ENCODE data around the gene ANKRD28.
"Not testable (repeated sequence)": the region's sequence is repeated elsewhere in the genome, so short reads cannot be mapped to it uniquely, and the experiment has no call there.

Gene ANKRD28

DNA sequence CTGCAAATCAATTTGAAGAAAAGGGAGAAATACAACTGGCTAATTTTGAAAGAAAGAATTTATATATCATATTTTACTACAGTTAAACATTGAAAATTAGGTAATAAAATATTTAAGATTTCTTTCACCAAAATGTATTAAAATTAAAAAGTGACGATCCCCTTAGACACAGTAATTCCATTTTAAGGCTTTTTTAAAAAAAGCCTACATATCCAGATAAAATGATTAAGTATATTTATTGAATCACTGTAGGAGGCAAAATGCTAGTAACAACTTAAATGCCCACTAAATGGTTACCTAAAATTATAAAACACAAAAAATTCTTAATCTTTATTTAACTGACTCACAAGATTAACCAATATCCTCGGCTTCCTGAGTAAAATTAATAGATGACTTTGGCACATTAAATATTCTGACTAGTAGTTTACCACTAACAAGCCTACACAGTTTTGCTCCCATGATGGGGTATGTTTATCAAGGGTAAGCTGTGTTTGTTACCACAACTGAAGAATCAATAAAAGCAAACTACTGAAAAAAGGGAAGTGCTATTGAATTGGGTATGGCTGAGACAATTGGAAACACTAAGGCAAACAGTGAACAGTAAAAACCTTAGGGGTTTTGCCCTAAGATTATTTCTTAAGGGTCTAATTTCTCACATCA, 28.4 kb downstream of the ANKRD28 start:
- no peak for DNase-seq (ENCODE audit: low spot score)

DNA sequence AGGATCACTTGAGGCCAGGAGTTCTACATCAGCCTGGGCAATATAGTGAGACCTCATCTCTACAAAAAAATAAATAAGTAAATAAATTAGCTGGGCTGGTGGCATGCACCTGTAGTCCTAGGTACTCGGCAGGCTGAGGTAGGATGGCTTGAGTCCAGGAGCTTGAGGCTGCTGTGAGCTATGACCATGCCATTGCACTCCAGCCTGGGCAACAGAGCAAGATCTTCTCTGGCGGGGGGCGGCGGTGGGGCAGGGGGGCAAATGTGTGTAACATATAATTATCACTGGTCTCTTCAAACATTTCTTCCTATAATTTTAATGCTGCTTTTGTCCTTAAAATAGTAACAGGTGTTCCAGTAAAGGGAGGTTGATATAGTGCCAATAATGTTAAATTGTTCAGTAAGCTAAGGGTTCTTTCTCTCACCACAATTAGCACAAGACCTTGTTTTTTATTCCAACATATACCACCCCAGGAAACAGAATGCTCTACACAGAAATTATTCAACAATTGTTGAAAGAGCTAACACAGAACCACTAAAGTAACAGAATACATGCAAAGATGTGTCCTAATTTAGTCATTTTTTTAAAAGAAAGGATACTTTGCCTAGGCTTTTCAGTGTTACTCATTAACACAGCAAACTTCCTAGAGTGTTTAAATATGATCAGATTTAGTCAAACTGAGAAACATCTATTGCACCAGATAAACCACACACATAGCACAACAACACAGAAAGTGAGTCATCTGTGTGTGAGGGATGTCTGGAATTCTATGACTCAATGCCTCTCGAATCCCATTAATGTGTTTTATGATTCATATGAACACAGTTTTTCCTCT, 29.1 kb downstream of the ANKRD28 start:
- peak; percentile 83 for DNase-seq (ENCODE audit: low spot score)

- DNase-seq (ENCODE audit: low spot score), result no peak
Observed at GRCh38 chr3:15766406-15766805, 31.4 kb downstream of the ANKRD28 start.

- DNase-seq (ENCODE audit: low spot score), result no peak
Observed at GRCh38 chr3:15758295-15758694, 39.5 kb downstream of the ANKRD28 start.

DNA sequence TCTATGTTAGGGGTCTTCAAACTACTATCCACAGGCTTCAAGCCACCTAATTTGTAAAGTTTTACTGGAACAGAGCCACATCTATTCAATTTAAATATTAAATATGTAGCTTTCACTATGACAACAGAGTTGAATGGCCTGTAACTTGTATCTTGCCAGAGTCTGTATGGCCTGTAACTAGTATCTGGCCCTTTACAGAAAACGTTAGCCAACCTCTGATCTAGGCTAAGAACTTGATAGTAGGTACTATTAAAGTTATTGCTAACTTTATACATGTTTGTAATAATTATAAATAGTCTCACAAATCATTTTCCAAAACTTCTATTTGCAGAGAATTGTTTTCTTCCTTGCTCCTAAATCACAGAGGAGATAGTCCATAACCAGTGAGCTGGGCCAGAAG, 40.0 kb downstream of the ANKRD28 start:
- DNase-seq (ENCODE audit: low spot score), result no peak

- DNase-seq (ENCODE audit: low spot score), result no peak
Observed at GRCh38 chr3:15756505-15756904, 41.3 kb downstream of the ANKRD28 start.

DNA sequence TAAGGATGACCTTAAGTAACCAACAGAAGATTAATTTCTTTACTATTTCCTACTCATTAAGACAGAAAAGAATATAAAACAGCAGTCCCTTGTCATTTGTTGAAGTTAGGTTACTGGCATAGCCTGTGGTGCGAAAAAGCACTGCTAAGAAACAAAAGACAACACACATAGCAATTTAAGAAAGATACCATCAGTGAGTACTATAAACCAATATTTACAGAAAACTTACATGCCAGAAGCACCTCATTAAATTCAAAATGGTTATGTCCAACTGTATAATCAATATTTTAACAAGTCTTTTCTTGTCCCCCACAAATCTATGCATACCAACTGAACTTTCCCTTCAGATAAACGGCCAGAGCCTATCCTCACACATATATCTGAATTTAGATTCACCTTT, 42.0 kb downstream of the ANKRD28 start:
- DNase-seq (ENCODE audit: low spot score), result no peak

DNA sequence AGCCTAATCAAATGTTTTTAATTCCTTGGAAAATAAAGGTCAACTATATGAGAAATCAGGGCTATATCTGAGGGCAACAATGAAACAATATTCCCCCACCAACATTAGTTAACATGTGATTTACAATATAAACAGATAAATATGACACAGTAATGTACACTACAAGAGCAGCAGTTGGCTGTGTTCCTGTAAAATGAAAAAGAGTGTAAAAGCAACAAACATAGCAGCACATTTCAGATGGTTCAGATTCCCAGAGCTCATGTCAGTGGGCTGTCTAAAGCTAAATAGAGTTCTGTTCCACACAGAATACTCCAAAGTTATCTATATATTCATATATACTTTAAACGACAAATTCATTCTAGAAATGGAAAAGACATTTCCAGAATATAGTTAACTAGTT, 42.6 kb downstream of the ANKRD28 start:
- no peak for DNase-seq (ENCODE audit: low spot score)

GRCh38 chr3:15754047-15754446, 43.7 kb downstream of the ANKRD28 start:
- DNase-seq (ENCODE audit: low spot score), result no peak

DNA sequence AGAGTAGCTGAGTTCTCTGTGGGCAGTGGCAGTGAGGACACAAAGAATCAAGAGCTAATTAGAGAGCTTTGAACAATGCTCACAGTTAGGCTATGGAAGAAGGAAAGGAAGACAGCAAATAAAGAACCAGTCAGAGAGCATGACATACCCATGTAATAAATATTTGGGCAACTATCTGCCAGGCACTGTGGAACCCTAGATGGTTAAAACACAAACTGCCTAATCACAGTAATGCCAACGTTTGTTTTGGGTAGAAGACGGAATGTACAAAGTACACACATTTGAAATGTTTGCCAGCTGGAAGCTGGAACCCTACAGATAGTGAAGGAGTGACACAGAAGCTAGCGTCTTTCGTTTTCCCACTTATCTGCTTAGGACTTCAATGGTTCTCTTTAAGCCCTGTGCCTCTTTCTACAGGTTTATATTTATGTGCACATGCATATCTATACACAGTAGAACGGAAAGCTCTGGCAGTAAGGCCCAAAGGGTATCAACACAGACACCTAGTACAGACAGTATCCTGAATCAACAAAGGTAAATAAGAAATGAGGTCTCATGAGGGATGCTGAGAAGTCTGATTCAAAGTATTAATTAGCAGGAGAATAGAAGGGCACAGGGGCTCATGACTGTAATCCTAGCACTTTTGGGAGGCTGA, 44.6 kb downstream of the ANKRD28 start:
- no peak for DNase-seq (ENCODE audit: low spot score)

GRCh38 chr3:15750879-15751278, 46.9 kb downstream of the ANKRD28 start:
- DNase-seq (ENCODE audit: low spot score), result no peak

- no peak for DNase-seq (ENCODE audit: low spot score)
Observed at GRCh38 chr3:15750143-15750542, 47.6 kb downstream of the ANKRD28 start.

GRCh38 chr3:15745896-15746295, 51.9 kb downstream of the ANKRD28 start:
- DNase-seq (ENCODE audit: low spot score), result not testable (repeated sequence)

DNA sequence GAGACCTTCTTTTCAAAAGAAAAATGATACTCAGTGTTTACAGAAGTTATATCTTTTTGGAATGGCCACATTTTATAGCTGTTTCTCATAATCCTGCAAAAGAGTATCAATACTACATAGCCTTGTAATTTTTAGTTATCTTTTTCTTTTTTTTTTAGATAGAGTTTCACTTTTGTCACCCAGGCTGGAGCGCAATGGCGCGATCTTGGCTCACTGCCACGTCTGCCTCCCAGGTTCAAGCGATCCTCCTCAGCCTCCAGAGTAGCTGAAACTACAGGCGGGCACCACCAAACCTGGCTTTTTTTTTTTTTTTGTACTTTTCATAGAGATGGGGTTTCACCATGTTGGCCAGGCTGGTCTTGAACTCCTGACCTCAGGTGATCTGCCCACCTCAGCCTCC, 53.6 kb downstream of the ANKRD28 start:
- DNase-seq (ENCODE audit: low spot score), result no peak

- no peak for DNase-seq (ENCODE audit: low spot score)
Observed at GRCh38 chr3:15743587-15744009, 54.2 kb downstream of the ANKRD28 start.

DNA sequence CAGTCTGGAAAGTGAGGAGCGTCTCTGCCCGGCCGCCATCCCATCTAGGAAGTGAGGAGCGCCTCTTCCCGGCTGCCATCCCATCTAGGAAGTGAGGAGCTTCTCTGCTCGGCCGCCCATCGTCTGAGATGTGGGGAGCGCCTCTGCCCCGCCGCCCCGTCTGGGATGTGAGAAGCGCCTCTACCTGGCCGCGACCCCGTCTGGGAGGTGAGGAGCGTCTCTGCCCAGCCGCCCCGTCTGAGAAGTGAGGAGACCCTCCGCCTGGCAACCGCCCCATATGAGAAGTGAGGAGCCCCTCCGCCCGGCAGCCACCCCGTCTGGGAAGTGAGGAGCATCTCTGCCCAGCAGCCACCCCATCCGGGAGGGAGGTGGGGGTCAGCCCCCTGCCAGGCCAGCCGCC, 55.5 kb downstream of the ANKRD28 start:
- DNase-seq (ENCODE audit: low spot score), result not testable (repeated sequence)

- not testable (repeated sequence) for DNase-seq (ENCODE audit: low spot score)
Observed at GRCh38 chr3:15738616-15739005, 59.2 kb downstream of the ANKRD28 start.

- no peak for DNase-seq (ENCODE audit: low spot score)
Observed at GRCh38 chr3:15731024-15731423, 66.8 kb downstream of the ANKRD28 start.

DNA sequence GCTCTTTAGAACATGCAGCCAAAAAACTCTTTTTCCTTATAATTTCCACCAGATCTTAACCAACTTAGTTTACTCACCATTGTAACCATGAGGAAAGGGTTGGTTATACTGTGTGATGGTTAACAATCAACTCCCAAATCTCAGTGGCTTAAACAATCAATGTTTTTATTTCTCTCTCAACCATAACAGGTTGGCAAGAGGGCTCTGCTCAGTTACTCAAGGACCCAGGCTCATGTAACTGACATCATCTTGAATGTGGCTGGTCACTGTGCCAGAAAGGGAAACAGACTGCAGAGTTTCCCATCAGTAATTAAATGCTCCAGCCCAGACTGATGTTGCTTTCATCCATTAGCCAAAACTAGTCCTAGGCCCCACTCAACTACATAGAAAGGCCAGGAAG, 69.0 kb downstream of the ANKRD28 start:
- DNase-seq (ENCODE audit: low spot score), result no peak

- DNase-seq (ENCODE audit: low spot score), result no peak
Observed at GRCh38 chr3:15726881-15727280, 70.9 kb downstream of the ANKRD28 start.

GRCh38 chr3:15726043-15726442, 71.7 kb downstream of the ANKRD28 start:
- DNase-seq (ENCODE audit: low spot score), result no peak

DNA sequence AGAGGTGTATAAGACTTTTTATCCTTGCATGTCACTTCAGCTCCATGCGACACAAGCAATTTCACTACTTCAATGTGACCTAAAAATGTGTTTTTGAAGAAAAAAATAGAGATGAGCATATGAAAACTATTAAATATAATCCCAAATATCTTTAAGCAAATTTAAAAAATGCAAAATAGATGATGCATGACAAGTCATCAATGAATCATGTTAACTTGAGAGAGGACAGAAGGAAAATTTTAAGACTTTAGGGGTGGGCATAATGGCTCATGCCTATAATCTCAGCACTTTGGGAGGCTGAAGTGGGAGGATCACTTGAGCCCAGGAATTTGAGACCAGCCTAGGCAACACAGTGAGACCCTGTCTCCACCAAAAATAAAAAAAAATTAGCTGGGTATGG, 73.3 kb downstream of the ANKRD28 start:
- no peak for DNase-seq (ENCODE audit: low spot score)

- DNase-seq (ENCODE audit: low spot score), result no peak
Observed at GRCh38 chr3:15723624-15723884, 74.2 kb downstream of the ANKRD28 start.

Measured in LoVo (cell line).